Astrocyte (in vitro differentiated cells and primary cell): ENCODE data around the gene CIB4. TPM values are rescaled to one million over a fixed set of nuclear protein-coding genes. Genes with fewer than 3 reads are reported as not detected.

Experiments
- DNase-seq: peaks from one replicate; pipeline ENCODE4 v3.0.0-alpha.2; 2010; ENCODE audit warnings: low read depth
- FAIRE-seq: peaks from 2 replicates; lab custom pipeline; 2011; peaks lifted over from hg19 to GRCh38; lab: Jason Lieb, UNC
- H2AFZ ChIP-seq: 2 replicates; pipeline ENCODE4 v1.6.0; 2012; ENCODE audit warnings: low read depth, low read length, inconsistent platforms
- H3K27ac ChIP-seq: 2 replicates; pipeline ENCODE4 v1.5.1; 2011; ENCODE audit warnings: low read depth, low read length, inconsistent platforms
- H3K27me3 ChIP-seq: 2 replicates; pipeline ENCODE4 v1.6.0; 2011; ENCODE audit warnings: low read length, inconsistent platforms; ENCODE audit not compliant: insufficient read depth
- H3K36me3 ChIP-seq: 2 replicates; pipeline ENCODE4 v1.5.1; 2011; ENCODE audit warnings: low read length, inconsistent platforms; ENCODE audit not compliant: insufficient read depth
- H3K4me1 ChIP-seq: 2 replicates; pipeline ENCODE4 v1.5.1; 2011; ENCODE audit warnings: low read length, inconsistent platforms; ENCODE audit not compliant: insufficient read depth
- H3K4me2 ChIP-seq: 2 replicates; pipeline ENCODE4 v1.6.0; 2012; ENCODE audit warnings: low read length, inconsistent platforms
- H3K4me3 ChIP-seq: 2 replicates; pipeline ENCODE4 v1.5.1; 2011; ENCODE audit warnings: low read depth, mild to moderate bottlenecking, low read length, inconsistent platforms; ENCODE audit not compliant: insufficient read depth
- H3K79me2 ChIP-seq: 2 replicates; pipeline ENCODE4 v1.6.0; 2012; ENCODE audit warnings: mild to moderate bottlenecking, low read length, inconsistent platforms; ENCODE audit not compliant: insufficient read depth
- H3K9ac ChIP-seq: 2 replicates; pipeline ENCODE4 v1.6.0; 2012; ENCODE audit warnings: mild to moderate bottlenecking, low read length, inconsistent platforms
- H3K9me3 ChIP-seq: 2 replicates; pipeline ENCODE4 v1.5.1; 2012; ENCODE audit warnings: low read depth, mild to moderate bottlenecking, low read length, inconsistent platforms; ENCODE audit not compliant: insufficient read depth
- H4K20me1 ChIP-seq: 2 replicates; pipeline ENCODE4 v1.6.0; 2012; ENCODE audit warnings: low read length, inconsistent platforms; ENCODE audit not compliant: insufficient read depth
- H3K27ac Mint-ChIP-seq: one replicate; pipeline ENCODE4 v1.8.0; 2021; ENCODE audit warnings: mild to moderate bottlenecking, mixed read lengths; ENCODE audit not compliant: unreplicated experiment
- H3K27me3 Mint-ChIP-seq: one replicate; pipeline ENCODE4 v1.8.0; 2021; ENCODE audit warnings: low read depth, mixed read lengths; ENCODE audit not compliant: unreplicated experiment
- H3K36me3 Mint-ChIP-seq: one replicate; pipeline ENCODE4 v1.8.0; 2021; ENCODE audit warnings: low read depth, mixed read lengths; ENCODE audit not compliant: unreplicated experiment
- H3K4me1 Mint-ChIP-seq: one replicate; pipeline ENCODE4 v1.8.0; 2021; ENCODE audit warnings: low read depth, mixed read lengths; ENCODE audit not compliant: unreplicated experiment
- H3K4me3 Mint-ChIP-seq: one replicate; pipeline ENCODE4 v1.8.0; 2021; ENCODE audit warnings: mild to moderate bottlenecking, moderate library complexity, mixed read lengths; ENCODE audit not compliant: unreplicated experiment
- H3K9me3 Mint-ChIP-seq: one replicate; pipeline ENCODE4 v1.8.0; 2021; ENCODE audit warnings: mild to moderate bottlenecking, mixed read lengths; ENCODE audit not compliant: unreplicated experiment
- CTCF ChIP-seq: IDR thresholded peaks from 2 replicates; pipeline ENCODE4 v1.5.1; 2011; ENCODE audit warnings: low read depth, mild to moderate bottlenecking, inconsistent platforms, low read length, moderate library complexity; ENCODE audit not compliant: insufficient read depth
- EZH2 ChIP-seq: IDR thresholded peaks from 2 replicates; pipeline ENCODE4 v1.6.1; 2012; ENCODE audit warnings: mild to moderate bottlenecking, low read length, inconsistent platforms; ENCODE audit not compliant: insufficient read depth
- total RNA-seq: library from RNA; stranded (reverse); gene quantifications from 2 replicates; pipeline ENCODE4 v1.2.1, GENCODE V29; 2021

Gene CIB4
- total RNA-seq, 1 donor from 2014 or later, result not detected

GRCh38 chr2:26574066-26574899, 66.9 kb downstream of the CIB4 start:
- Histone ChIP-seq H3K4me1 (no peaks in the 10 kb centered on the region), H3K27ac (no peak overlapping the region), H3K4me2 (no peak overlapping the region), H4K20me1 (no peaks in the 10 kb centered on the region), H2AFZ (no peak overlapping the region), H3K27me3 (peaks cover 32% of the 10 kb centered on the region), H3K9me3 (no peaks in the 10 kb centered on the region), H3K36me3 (no peaks in the 10 kb centered on the region), H3K9ac (no peak overlapping the region), H3K79me2 (no peaks in the 10 kb centered on the region), H3K4me3 (no peak overlapping the region)
- FAIRE-seq (no peak), DNase-seq (no peak)
- H3K4me1 Mint-ChIP-seq, result no peaks in the 10 kb centered on the region
- H3K27ac Mint-ChIP-seq, result no peak overlapping the region
- TF ChIP-seq CTCF, result no peak
- TF ChIP-seq EZH2, result no peak
- peaks cover 82% of the 10 kb centered on the region for H3K27me3 Mint-ChIP-seq
- H3K9me3 Mint-ChIP-seq, result peaks cover 9% of the 10 kb centered on the region
- H3K4me3 Mint-ChIP-seq, result no peak overlapping the region
- H3K36me3 Mint-ChIP-seq, result peaks cover 4% of the 10 kb centered on the region

GRCh38 chr2:26573241-26573925, 67.8 kb downstream of the CIB4 start:
- H3K4me1 Mint-ChIP-seq, result peaks cover 2% of the 10 kb centered on the region
- no peaks in the 10 kb centered on the region for H3K79me2 ChIP-seq
- H3K4me2 ChIP-seq, result no peak overlapping the region
- no peak for DNase-seq
- peaks cover 4% of the 10 kb centered on the region for H3K36me3 Mint-ChIP-seq
- no peaks in the 10 kb centered on the region for H3K36me3 ChIP-seq
- peaks cover 80% of the 10 kb centered on the region for H3K27me3 Mint-ChIP-seq
- TF ChIP-seq CTCF (no peak), EZH2 (no peak)
- peaks cover 9% of the 10 kb centered on the region for H3K9me3 Mint-ChIP-seq
- no peak overlapping the region for H3K9ac ChIP-seq
- H3K27me3 ChIP-seq, result peaks cover 30% of the 10 kb centered on the region
- H3K27ac ChIP-seq, result no peak overlapping the region
- H2AFZ ChIP-seq, result no peak overlapping the region
- H3K4me3 Mint-ChIP-seq, result no peak overlapping the region
- no peaks in the 10 kb centered on the region for H3K9me3 ChIP-seq
- H3K27ac Mint-ChIP-seq, result no peak overlapping the region
- H4K20me1 ChIP-seq, result no peaks in the 10 kb centered on the region
- H3K4me1 ChIP-seq, result no peaks in the 10 kb centered on the region
- no peak overlapping the region for H3K4me3 ChIP-seq
- FAIRE-seq, result no peak

- FAIRE-seq, result no peak
Measured at GRCh38 chr2:26572591-26572990, 68.6 kb downstream of the CIB4 start.

More at GRCh38 chr2:26572591-26572990, 68.6 kb downstream of the CIB4 start:
- no peak for DNase-seq
- peaks cover 80% of the 10 kb centered on the region for H3K27me3 Mint-ChIP-seq
- Histone ChIP-seq H3K9ac (no peak overlapping the region), H3K27ac (no peak overlapping the region), H3K9me3 (no peaks in the 10 kb centered on the region), H3K4me1 (no peaks in the 10 kb centered on the region), H3K4me3 (no peak overlapping the region), H3K36me3 (no peaks in the 10 kb centered on the region), H3K27me3 (peaks cover 33% of the 10 kb centered on the region), H3K4me2 (no peak overlapping the region), H3K79me2 (no peaks in the 10 kb centered on the region), H4K20me1 (no peaks in the 10 kb centered on the region), H2AFZ (no peak overlapping the region)
- H3K27ac Mint-ChIP-seq, result no peak overlapping the region
- TF ChIP-seq CTCF (no peak), EZH2 (no peak)
- peaks cover 9% of the 10 kb centered on the region for H3K9me3 Mint-ChIP-seq
- H3K4me1 Mint-ChIP-seq, result peaks cover 2% of the 10 kb centered on the region
- no peak overlapping the region for H3K4me3 Mint-ChIP-seq
- H3K36me3 Mint-ChIP-seq, result peaks cover 4% of the 10 kb centered on the region
